SH-SY5Y (cell line): ENCODE data around the gene ACTA2.

Experiments used
- GATA2 ChIP-seq: IDR thresholded peaks from 2 replicates; pipeline ENCODE4 v1.6.1; 2011; ENCODE audit warnings: mild to moderate bottlenecking, low read depth, low read length
- GATA3 ChIP-seq: IDR thresholded peaks from 2 replicates; pipeline ENCODE4 v1.6.1; 2011; ENCODE audit warnings: low read depth, mild to moderate bottlenecking, low read length, moderate library complexity

The ACTA2 gene

GRCh38 chr10:88987840-88988239, 35.3 kb upstream of the ACTA2 start:
- TF ChIP-seq GATA3 (no peak), GATA2 (no peak)

GRCh38 chr10:88987243-88987725, 34.7 kb upstream of the ACTA2 start:
- TF ChIP-seq GATA3 (no peak), GATA2 (no peak)

GRCh38 chr10:88986549-88987242, 34.1 kb upstream of the ACTA2 start:
- no peak for TF ChIP-seq GATA3
- TF ChIP-seq GATA2 = no peak

GRCh38 chr10:88984525-88984924, 32.0 kb upstream of the ACTA2 start:
- no peak for TF ChIP-seq GATA3
- no peak for TF ChIP-seq GATA2

GRCh38 chr10:88983939-88984338, 31.4 kb upstream of the ACTA2 start:
- TF ChIP-seq GATA2 = no peak

- no peak for TF ChIP-seq GATA3
- TF ChIP-seq GATA2 = no peak
These were observed 30.6 kb upstream of the ACTA2 start for GRCh38 chr10:88983206-88983605.

GRCh38 chr10:88982366-88982765, 29.8 kb upstream of the ACTA2 start:
- TF ChIP-seq GATA3 = no peak
- no peak for TF ChIP-seq GATA2

GRCh38 chr10:88981435-88981834, 28.9 kb upstream of the ACTA2 start:
- TF ChIP-seq GATA3 (no peak), GATA2 (no peak)

- TF ChIP-seq GATA2 (no peak), GATA3 (no peak)
These were observed 28.2 kb upstream of the ACTA2 start for GRCh38 chr10:88980800-88981199.

GRCh38 chr10:88980247-88980646, 27.7 kb upstream of the ACTA2 start:
- TF ChIP-seq GATA2 = no peak
- no peak for TF ChIP-seq GATA3

GRCh38 chr10:88979603-88980002, 27.0 kb upstream of the ACTA2 start:
- TF ChIP-seq GATA2 (no peak), GATA3 (no peak)

- TF ChIP-seq GATA2 (no peak), GATA3 (no peak)
These were observed 26.6 kb upstream of the ACTA2 start for GRCh38 chr10:88979153-88979562.

- TF ChIP-seq GATA2 (no peak), GATA3 (no peak)
These were observed 25.9 kb upstream of the ACTA2 start for GRCh38 chr10:88978463-88978862.

- no peak for TF ChIP-seq GATA3
- TF ChIP-seq GATA2 = no peak
These were observed 22.8 kb upstream of the ACTA2 start for GRCh38 chr10:88975377-88975720.

- TF ChIP-seq GATA3 (no peak), GATA2 (no peak)
These were observed 22.1 kb upstream of the ACTA2 start for GRCh38 chr10:88974446-88975376.

GRCh38 chr10:88974012-88974411, 21.4 kb upstream of the ACTA2 start:
- TF ChIP-seq GATA3 (no peak), GATA2 (no peak)
